ENCODE measurements around the gene GDNF.

GDNF gene

DNA sequence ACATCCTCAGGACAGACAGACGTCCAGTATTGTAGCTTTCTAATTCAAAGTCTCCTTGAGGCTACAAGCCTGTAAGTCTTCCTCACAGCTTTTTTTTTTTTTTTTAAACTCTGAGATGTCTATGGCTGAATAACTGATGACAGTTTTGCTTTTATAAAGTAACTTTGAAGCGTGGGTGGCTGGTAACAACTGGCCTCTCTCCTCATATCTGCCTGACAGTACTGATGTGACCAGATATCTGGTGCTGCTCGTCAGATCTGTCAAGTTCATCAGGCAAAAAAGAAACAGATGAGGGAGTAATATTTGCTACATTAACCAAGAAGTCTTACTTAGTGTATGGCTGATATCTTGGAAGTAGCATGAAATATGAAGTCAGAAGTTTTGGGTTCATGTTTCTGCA lies 72.6 kb downstream of the GDNF start:
- H3K27ac ChIP-seq (ENCODE audit: low read depth, low read length): no peak overlapping the region
- H3K27me3 ChIP-seq (ENCODE audit: control insufficient read depth in 5 of 5, insufficient read depth in 4 of 5, low read length in 5 of 5): no peaks in the 10 kb centered on the region
- peaks cover 0 to 7% (median 0%) of the 10 kb centered on the region in 5 donors for H3K4me1 ChIP-seq (ENCODE audit: control insufficient read depth in 5 of 5, insufficient read depth in 5 of 5, low read length in 5 of 5)
- H3K36me3 ChIP-seq (ENCODE audit: control insufficient read depth in 5 of 5, insufficient read depth in 5 of 5, low read length in 5 of 5): no peaks in the 10 kb centered on the region
- H3K9ac ChIP-seq (ENCODE audit: low read length in 5 of 5): no peak overlapping the region
- H3K4me3 ChIP-seq (ENCODE audit: low read depth in 1 of 5, low read length in 5 of 5): no peak overlapping the region
- peaks cover 0 to 2% (median 0%) of the 10 kb centered on the region in 5 donors for H3K9me3 ChIP-seq (ENCODE audit: control insufficient read depth in 5 of 5, low read length in 5 of 5)
